NCI-H524 (cell line): ENCODE measurements around the gene ANKRD10.

Source experiments
- DNase-seq, 2 experiments: peaks; one replicate each; lab custom pipeline; 2025; lab: John Stamatoyannopoulos, UW

Gene ANKRD10

GRCh38 chr13:110830800-110831371, 84.0 kb downstream of the ANKRD10 start:
- no peak for DNase-seq

- DNase-seq: no peak
Measured at GRCh38 chr13:110830331-110830730, 84.5 kb downstream of the ANKRD10 start.

- DNase-seq: no peak
Measured at GRCh38 chr13:110829486-110829885, 85.4 kb downstream of the ANKRD10 start.

GRCh38 chr13:110828705-110829104, 86.2 kb downstream of the ANKRD10 start:
- DNase-seq: no peak
